GM18870 (cell line): Measurements from ENCODE around the gene PTPRU.

ENCODE experiments used
- ATAC-seq: cut with Tn5 transposase; IDR thresholded peaks from one replicate; pipeline ENCODE4 v1.9.1; 2021; ENCODE audit warnings: moderate library complexity; ENCODE audit not compliant: unreplicated experiment

Gene PTPRU

DNA sequence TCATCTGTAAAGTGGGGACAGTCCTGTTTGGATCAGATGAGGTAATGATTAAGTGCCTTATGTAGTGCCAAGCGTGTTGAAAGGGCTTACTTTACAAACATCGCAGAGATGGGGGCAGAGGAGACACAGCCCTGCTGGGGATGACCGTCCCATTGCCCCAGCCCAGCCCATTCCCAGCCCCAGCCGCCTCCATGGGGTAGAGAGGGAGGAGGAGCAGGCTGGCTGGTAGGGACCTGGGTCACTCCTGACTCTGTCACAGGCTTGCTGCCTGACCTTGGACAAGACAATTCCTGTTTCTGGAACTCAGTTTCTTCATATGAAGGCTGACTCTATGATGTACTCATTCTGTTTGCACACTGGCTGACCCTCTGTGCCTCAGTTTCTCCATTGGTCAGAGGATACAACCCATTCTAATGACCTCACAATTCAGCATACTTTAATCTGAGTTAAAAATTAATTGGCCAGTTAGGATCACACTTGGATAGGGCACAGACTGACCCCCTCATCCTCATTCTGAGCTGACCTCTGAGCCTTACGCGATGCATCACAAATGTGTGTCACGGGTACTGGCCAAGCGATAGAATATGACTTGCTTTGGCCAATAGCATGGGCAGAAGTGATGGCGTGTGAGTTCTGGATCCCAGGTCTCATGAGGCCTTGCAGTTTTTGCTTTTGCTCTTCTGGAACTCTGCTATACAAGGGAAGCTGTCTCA lies 91.1 kb downstream of the PTPRU start:
- no peak for ATAC-seq

DNA sequence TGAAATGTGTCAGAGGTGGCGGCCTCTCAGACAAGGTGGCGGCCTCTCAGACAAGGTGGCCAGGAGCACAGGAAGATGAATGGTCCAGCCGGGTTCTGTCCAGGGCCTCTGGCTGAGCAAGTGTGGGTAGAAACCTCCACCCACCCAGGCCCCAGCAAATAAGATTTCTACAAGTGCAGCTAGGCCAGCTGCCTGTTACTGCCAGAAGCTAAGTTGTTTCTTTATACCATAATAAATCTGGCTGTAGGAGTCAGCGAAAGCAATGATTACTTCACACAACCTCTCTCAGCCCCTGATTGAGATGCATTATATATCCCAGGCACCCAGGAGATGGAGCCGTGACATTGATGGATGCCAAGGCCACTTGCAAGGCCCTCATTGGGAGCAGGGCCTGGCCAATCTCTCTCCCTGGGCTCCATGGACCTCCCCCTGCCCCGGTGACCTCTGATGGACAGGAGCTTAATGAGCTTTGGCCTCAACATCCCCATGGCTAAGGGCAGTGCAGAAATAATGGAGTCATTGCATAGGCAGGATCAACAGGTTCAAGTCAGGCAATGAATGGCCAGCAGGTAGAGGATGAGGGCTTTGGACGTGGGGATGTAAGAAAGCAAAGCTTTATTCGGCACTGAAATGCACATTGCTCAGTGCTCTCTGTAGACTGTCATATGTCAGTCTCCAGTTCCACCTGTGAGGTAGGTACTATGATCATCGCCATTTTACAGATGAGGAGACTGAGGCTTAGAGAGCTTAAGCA lies 92.9 kb downstream of the PTPRU start:
- no peak for ATAC-seq

GRCh38 chr1:29330089-29330488 lies 93.8 kb downstream of the PTPRU start:
- ATAC-seq, result no peak

- ATAC-seq, result no peak
Measured at GRCh38 chr1:29330856-29331255, 94.5 kb downstream of the PTPRU start.

GRCh38 chr1:29331309-29331708 lies 95.0 kb downstream of the PTPRU start:
- no peak for ATAC-seq

- no peak for ATAC-seq
Measured at GRCh38 chr1:29331729-29332128, 95.4 kb downstream of the PTPRU start.

- ATAC-seq, result no peak
Measured at GRCh38 chr1:29332204-29332603, 95.9 kb downstream of the PTPRU start.

- no peak for ATAC-seq
Measured at GRCh38 chr1:29333008-29333407, 96.7 kb downstream of the PTPRU start.

- ATAC-seq, result no peak
Measured at GRCh38 chr1:29335573-29335972, 99.3 kb downstream of the PTPRU start.

GRCh38 chr1:29338908-29339575 lies 102.7 kb downstream of the PTPRU start:
- no peak for ATAC-seq

- ATAC-seq, result no peak
Measured at GRCh38 chr1:29341936-29342335, 105.6 kb downstream of the PTPRU start.

- ATAC-seq, result no peak
Measured at GRCh38 chr1:29342351-29342750, 106.0 kb downstream of the PTPRU start.

- ATAC-seq, result no peak
Measured at GRCh38 chr1:29342983-29343382, 106.7 kb downstream of the PTPRU start.

DNA sequence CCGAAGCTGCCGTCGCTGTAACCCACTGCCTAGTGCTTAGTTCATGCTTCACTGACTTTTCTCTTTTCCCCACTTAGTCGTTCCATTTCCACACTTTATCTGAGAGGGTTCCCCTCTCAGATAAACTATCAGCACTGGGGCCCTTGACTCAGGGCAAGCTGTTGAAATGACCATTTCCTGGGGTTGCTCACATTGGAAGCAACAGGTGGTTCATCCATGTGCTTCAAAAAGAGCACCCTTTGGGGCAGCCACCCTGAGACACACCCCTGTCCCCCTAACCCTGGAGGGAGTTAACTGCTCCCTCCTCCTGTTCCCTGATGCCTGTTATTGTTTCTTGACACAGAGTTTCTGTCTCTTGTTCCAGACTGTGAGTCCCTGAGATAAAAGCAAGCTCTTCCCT lies 107.2 kb downstream of the PTPRU start:
- ATAC-seq, result no peak

GRCh38 chr1:29343908-29344307 lies 107.6 kb downstream of the PTPRU start:
- ATAC-seq, result no peak

DNA sequence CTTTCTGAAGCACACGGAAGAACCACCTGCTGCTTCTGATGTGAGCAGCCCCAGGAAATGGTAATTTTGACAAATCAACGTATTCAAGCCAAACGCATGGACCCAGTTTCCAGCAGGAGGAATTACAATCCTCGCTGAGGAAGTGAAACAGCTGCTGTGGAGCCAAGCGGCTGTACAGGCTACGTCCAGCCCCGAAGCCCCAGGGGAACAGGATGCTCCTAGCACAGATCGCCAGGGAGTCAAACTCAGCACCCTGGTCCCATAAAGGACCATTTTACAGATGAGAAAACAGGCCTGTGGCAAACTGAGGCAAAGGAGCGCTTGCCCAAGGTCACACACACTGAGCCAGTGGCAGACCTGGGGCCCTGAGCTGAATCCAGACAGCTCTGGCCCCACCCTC lies 108.0 kb downstream of the PTPRU start:
- ATAC-seq, result no peak

- no peak for ATAC-seq
Measured at GRCh38 chr1:29346576-29346975, 110.3 kb downstream of the PTPRU start.

- ATAC-seq, result no peak
Measured at GRCh38 chr1:29349871-29350491, 113.7 kb downstream of the PTPRU start.

- no peak for ATAC-seq
Measured at GRCh38 chr1:29352719-29353420, 116.5 kb downstream of the PTPRU start.

DNA sequence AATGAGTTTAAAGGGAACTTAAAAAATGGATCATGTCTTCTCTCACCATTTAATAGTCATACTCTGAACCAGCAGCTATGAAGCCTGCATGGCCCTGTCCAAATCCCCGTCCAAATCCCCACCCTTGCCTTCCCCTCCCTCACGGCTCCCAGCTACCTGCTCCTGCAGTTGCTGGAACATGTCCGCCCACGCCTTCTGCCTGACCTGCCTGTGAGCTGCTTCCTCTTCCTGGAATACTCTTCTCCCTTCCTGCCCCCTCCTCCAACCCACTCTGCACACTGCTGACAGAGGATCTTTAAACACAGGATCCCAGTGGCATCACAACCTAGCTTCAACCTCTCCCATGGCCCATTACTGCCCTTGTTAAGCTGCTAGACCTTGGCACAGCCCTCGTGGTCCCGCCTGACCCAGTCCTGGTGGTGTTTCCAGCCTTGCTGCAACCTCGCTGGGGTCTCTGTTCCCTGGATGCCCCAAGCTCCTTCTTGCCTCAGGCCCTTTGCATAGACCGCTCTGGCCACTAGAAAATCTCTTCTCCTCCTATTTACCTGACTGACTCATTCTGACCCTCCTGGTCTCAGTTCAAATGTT lies 118.3 kb downstream of the PTPRU start:
- no peak for ATAC-seq

GRCh38 chr1:29355375-29355774 lies 119.1 kb downstream of the PTPRU start:
- ATAC-seq, result no peak
